Gastroesophageal sphincter (tissue), 4 donors: ENCODE data around the gene PRELP. TPM values are rescaled to one million over a fixed set of nuclear protein-coding genes. Genes with fewer than 3 reads are reported as not detected.

Experiments
- ATAC-seq: fragments of 150-250 bp; one replicate; pipeline ENCODE4 v1.9.1; 2016; ENCODE audit warnings: mild to moderate bottlenecking, moderate library complexity
- H3K27ac ChIP-seq, 4 donors: fragments of 200-600 bp; sonication (generic) in 3 of 4; 1 replicate in 3 of 4; 2 replicates in 1 of 4; pipeline ENCODE4 v1.5.1; 2016 to 2019
- H3K27me3 ChIP-seq: fragments of 200-600 bp; sonication (generic); one replicate; pipeline ENCODE4 v1.5.1; 2019
- H3K36me3 ChIP-seq, 2 donors: fragments of 200-600 bp; sonication (generic); one replicate each; pipeline ENCODE4 v1.5.1; 2019; ENCODE audit warnings: control low read depth in 1 of 2
- H3K4me1 ChIP-seq, 3 donors: fragments of 200-600 bp; sonication (generic); 1 replicate in 2 of 3; 2 replicates in 1 of 3; pipeline ENCODE4 v1.5.1; 2016 to 2019; ENCODE audit warnings: control low read depth in 2 of 3
- H3K4me3 ChIP-seq, 2 donors: fragments of 200-600 bp; sonication (generic); one replicate each; pipeline ENCODE4 v1.5.1; 2019; ENCODE audit warnings: mild to moderate bottlenecking in 1 of 2, moderate library complexity in 1 of 2
- H3K9me3 ChIP-seq, 3 donors: fragments of 200-600 bp; sonication (generic); one replicate each; pipeline ENCODE4 v1.5.1; 2017 to 2019; ENCODE audit warnings: control low read depth in 2 of 3
- CTCF ChIP-seq, 4 experiments: fragments of 200-600 bp in 2 of 4; fragments of 450-650 bp in 2 of 4; sonication (generic) in 1 of 4; IDR thresholded peaks; one replicate each; pipeline ENCODE4 v1.5.1; 2017 to 2019; ENCODE audit warnings: antibody characterized with exemption in 4 of 4, mild to moderate bottlenecking in 2 of 4, moderate library complexity in 2 of 4
- EP300 ChIP-seq: sonication (generic); formaldehyde crosslinking; IDR thresholded peaks from one replicate; pipeline ENCODE4 v1.6.1; 2017; ENCODE audit warnings: antibody characterized with exemption, mild to moderate bottlenecking
- POLR2A ChIP-seq, 2 donors: fragments of 450-650 bp; IDR thresholded peaks; one replicate each; pipeline ENCODE4 v1.6.1; 2017; ENCODE audit warnings: antibody characterized with exemption in 2 of 2, mild to moderate bottlenecking in 2 of 2, moderate library complexity in 1 of 2
- POLR2AphosphoS5 ChIP-seq: sonication (generic); formaldehyde crosslinking; IDR thresholded peaks from one replicate; pipeline ENCODE4 v1.6.1; 2017; ENCODE audit warnings: antibody characterized with exemption
- WGBS, 2 donors: methylation state at CpG; one replicate each; pipeline ENCODE4 v1.1.5; 2018; ENCODE audit warnings: low coverage in 1 of 2; 5-methylcytosine and 5-hydroxymethylcytosine counted together
- total RNA-seq, 4 donors: library from RNA; depleted of rRNA; stranded (reverse); fragments of >200 nt; gene quantifications; one replicate each; pipeline ENCODE4 v1.1.0, GENCODE V29; 2016

Gene PRELP
- 100 to 1,000 TPM in 1 of 4 donors, 10 to 100 TPM in 3; 63.9 to 149 (median 66.1) TPM for total RNA-seq

DNA sequence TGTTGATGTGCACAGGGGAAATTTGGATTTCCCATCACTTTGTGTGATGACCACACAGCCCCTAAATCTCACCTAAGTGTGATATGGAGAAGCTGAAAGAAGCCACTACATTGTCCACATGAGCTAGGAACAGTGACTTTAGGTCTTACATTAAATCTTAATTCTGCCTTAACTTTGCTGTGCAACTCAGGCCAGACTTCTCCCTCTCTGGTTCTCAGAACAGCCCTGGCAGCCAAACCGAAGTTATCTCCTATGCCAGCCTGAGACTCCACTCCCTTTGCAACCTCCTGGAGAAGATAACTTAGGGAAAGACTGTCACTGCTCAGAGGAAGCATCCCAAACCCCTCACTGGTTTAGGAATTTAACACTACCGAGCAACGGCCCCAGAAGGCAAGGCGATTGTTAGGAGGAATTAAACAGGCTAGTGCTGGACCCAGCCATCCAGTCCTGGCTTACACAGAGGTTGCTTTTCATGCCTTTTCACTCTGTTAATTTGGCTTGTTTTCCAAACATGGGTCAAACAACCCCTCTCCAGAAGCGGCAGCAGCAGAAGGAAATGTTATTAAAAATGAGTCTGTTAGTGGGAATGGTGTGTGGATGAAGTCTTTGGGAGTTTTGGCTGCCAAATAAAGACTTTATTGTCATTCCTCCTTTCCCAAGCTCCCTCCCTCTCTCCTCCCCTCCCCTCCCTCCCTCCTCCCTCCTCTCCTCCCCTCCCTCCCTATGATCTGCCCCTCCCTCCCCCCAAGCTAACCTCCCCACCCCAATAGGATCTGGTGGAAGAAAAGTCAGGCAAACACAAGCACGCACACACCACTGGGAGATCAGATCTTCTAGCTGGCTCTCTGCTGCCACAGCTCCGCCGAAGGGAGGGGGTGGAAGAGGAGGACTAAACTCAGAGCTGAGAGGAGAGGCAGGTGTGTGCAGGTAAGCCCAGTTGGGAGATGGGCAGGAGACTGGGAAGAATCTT, at the start of gene PRELP:
TSS of gene PRELP (plus strand) at position 795 of the 970 bp plus-strand sequence. CDS start 7,379 bp downstream, outside the sequence.
- Histone ChIP-seq H3K4me1 (peaks cover 0 to 65% (median 16%) of the 10 kb centered on the region in 3 donors), H3K4me3 (peak within 1 kb of the TSS; percentile 56 to 88), H3K27ac (peak within 1 kb of the TSS; percentile 85 to 94 (median 92)), H3K27me3 (no peaks in the 10 kb centered on the region), H3K36me3 (no peaks in the 10 kb centered on the region), H3K9me3 (no peaks in the 10 kb centered on the region)
- ATAC-seq = peak; percentile 56
- WGBS, 2 donors = 11% methylated on average over 6 of the region's 8 CpGs; no CpG with 5 or more reads in 1 of the 2 donors
- TF ChIP-seq EP300 (no peak), CTCF (IDR thresholded peaks at IDR 0.05) (peak in 3 of 4 experiments; percentile 6 to 23 (median 11)), POLR2A (IDR thresholded peaks at IDR 0.05) (peak; percentile 73 to 87), POLR2AphosphoS5 (peak; percentile 95)

GRCh38 chr1:203426366-203426765, 49.2 kb upstream of the PRELP start:
- no peak overlapping the region for H3K27ac ChIP-seq
- H3K36me3 ChIP-seq = no peaks in the 10 kb centered on the region

GRCh38 chr1:203426870-203427269, 48.7 kb upstream of the PRELP start:
- no peak overlapping the region for H3K27ac ChIP-seq
- TF ChIP-seq EP300 = no peak
- no peak for TF ChIP-seq POLR2AphosphoS5
- TF ChIP-seq CTCF (IDR thresholded peaks at IDR 0.05) = no peak
- TF ChIP-seq POLR2A (IDR thresholded peaks at IDR 0.05) = no peak
- ATAC-seq = no peak
- H3K9me3 ChIP-seq = no peaks in the 10 kb centered on the region
- no peaks in the 10 kb centered on the region for H3K36me3 ChIP-seq
- H3K4me1 ChIP-seq = peaks cover 0 to 19% (median 10%) of the 10 kb centered on the region in 3 donors
- H3K4me3 ChIP-seq = no peak overlapping the region
- H3K27me3 ChIP-seq = no peaks in the 10 kb centered on the region
- 80% methylated on average over 2 of the region's 2 CpGs; no CpG with 5 or more reads in 1 of the 2 donors for WGBS, 2 donors

More at GRCh38 chr1:203426366-203426765, 49.2 kb upstream of the PRELP start:
- Histone ChIP-seq H3K27me3 (no peaks in the 10 kb centered on the region), H3K4me3 (no peak overlapping the region), H3K9me3 (no peaks in the 10 kb centered on the region), H3K4me1 (peaks cover 0 to 19% (median 10%) of the 10 kb centered on the region in 3 donors)
- WGBS, 2 donors = 52 to 94% methylated on average over 3 of the region's 5 CpGs
- no peak for ATAC-seq
- TF ChIP-seq POLR2AphosphoS5 (no peak), POLR2A (IDR thresholded peaks at IDR 0.05) (no peak), CTCF (IDR thresholded peaks at IDR 0.05) (no peak), EP300 (no peak)

GRCh38 chr1:203427451-203427850, 48.2 kb upstream of the PRELP start:
- no peak for ATAC-seq
- Histone ChIP-seq H3K9me3 (no peaks in the 10 kb centered on the region), H3K4me3 (no peak overlapping the region), H3K27me3 (no peaks in the 10 kb centered on the region), H3K27ac (no peak overlapping the region), H3K36me3 (no peaks in the 10 kb centered on the region), H3K4me1 (peaks cover 0 to 19% (median 10%) of the 10 kb centered on the region in 3 donors)
- TF ChIP-seq CTCF (IDR thresholded peaks at IDR 0.05) (no peak), EP300 (no peak), POLR2A (IDR thresholded peaks at IDR 0.05) (no peak), POLR2AphosphoS5 (no peak)
- 87% methylated on average over 3 of the region's 4 CpGs; no CpG with 5 or more reads in 1 of the 2 donors for WGBS, 2 donors
